ENCODE results near the gene PREPL. TPM values are rescaled to one million over a fixed set of nuclear protein-coding genes. Genes with fewer than 3 reads are reported as not detected.
"Not testable (repeated sequence)": the region's sequence is repeated elsewhere in the genome, so short reads cannot be mapped to it uniquely, and the experiment has no call there.

PREPL gene
- total RNA-seq, 1 experiment from 2014 or later: 47.6 TPM

DNA sequence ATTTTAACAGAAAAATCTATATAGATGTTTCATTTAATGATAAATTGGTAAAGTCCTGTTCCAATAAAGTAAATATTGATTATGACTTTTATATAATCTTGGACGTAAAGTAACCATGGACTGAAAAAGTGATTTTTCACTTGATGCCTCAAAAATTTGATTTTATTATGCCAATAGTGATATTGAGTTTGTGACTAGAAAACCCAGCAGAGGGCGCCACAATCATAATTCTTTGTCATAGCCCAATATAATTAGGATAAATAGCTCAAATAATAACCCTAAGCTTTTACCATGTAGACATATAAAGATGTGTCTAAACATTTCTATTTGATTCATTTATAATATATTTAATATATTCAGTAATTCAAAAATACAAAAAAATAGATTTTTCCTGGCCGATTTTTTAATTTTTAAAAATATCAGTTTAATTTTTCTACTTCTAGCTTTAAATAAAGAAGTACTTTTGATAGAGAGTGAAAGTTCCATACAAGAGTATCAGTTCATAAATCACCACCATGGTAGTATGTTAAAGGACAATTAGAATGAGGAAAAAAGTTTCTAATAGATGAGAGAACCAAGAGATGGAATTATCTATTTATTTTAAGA, 31.1 kb upstream of the PREPL start:
- BruUV-seq (replicated peaks): no TSS peak
- Histone ChIP-seq H3K36me3 (ENCODE audit: insufficient read depth, low read length, poor library complexity, severe bottlenecking) (no peaks in the 10 kb centered on the region), H3K4me1 (ENCODE audit: insufficient read depth, low read length, poor library complexity, severe bottlenecking) (no peaks in the 10 kb centered on the region), H3K27me3 (replicated peaks; ENCODE audit: insufficient read depth, low read depth, low read length, poor library complexity) (no peaks in the 10 kb centered on the region), H3K27ac (ENCODE audit: low read depth, low read length, poor library complexity, severe bottlenecking) (no peak overlapping the region), H3K9me3 (ENCODE audit: low read depth, low read length, poor library complexity, severe bottlenecking) (no peaks in the 10 kb centered on the region), H3K4me3 (ENCODE audit: low read depth, low read length, poor library complexity, severe bottlenecking) (no peak overlapping the region)
- no peak for TF ChIP-seq EZH2 (IDR thresholded peaks at IDR 0.05; ENCODE audit: borderline replicate concordance, low read depth, low read length, poor library complexity, severe bottlenecking)
- TF ChIP-seq, protein P1, sequence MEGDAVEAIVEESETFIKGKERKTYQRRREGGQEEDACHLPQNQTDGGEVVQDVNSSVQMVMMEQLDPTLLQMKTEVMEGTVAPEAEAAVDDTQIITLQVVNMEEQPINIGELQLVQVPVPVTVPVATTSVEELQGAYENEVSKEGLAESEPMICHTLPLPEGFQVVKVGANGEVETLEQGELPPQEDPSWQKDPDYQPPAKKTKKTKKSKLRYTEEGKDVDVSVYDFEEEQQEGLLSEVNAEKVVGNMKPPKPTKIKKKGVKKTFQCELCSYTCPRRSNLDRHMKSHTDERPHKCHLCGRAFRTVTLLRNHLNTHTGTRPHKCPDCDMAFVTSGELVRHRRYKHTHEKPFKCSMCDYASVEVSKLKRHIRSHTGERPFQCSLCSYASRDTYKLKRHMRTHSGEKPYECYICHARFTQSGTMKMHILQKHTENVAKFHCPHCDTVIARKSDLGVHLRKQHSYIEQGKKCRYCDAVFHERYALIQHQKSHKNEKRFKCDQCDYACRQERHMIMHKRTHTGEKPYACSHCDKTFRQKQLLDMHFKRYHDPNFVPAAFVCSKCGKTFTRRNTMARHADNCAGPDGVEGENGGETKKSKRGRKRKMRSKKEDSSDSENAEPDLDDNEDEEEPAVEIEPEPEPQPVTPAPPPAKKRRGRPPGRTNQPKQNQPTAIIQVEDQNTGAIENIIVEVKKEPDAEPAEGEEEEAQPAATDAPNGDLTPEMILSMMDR (conservative IDR thresholded peaks at IDR 0.05; ENCODE audit: low read depth, low read length): peak; percentile 77
- intact Hi-C loops (cut with micrococcal nuclease; ENCODE audit: unreplicated experiment): loop anchor here (5.0 kb wide), 1 partner anchor 565 kb away; no protein-coding TSS in a partner anchor
- POLR2A ChIA-PET (ENCODE audit: low non-redundant PET): no interaction called here
- DNase-seq (ENCODE audit: low spot score): peak; percentile 63
- CTCF ChIA-PET: interaction anchor here (0.6 to 2.1 kb wide), 4 partner anchors 34 to 563 kb away, joined by 3 to 19 read pairs (median 6); no protein-coding TSS in a partner anchor

DNA sequence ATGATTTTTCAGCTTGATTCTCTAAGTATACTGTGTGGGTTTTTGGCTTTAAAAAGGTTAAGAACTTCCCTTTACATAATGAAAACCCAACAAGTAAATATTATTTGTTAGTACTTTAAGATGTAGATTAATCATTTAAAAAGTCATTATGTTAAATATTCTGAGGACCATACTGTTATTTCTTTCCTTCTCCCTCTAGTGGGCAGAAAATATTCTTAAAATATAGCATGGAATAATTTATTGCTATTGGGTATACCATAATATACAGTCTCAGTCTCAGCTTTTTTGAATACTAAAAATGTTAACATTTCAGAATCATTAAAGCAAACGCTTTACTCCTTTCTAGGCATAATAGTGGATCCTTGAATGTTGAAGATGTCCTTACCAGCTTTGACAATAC, 28.6 kb upstream of the PREPL start:
- BruUV-seq (replicated peaks): no TSS peak

DNA sequence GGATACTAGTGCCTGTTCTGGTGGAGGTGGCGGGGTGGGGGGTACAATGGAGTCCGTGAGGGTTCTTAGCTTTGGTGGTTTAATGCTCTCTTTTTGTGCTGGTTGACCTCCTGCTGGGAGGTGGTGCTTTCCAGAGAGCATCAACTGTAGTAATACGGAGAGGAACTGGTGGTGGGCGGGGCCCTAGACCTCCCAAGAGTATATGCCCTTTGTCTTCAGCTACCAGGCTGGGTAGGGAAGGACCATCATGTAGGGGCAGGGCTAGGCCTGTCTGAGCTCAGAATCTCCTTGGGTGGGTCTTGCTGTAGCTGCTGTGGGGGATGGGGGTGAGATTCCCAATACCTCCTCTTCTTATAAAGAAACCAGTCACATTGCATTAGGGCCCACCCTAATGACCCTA, 27.6 kb upstream of the PREPL start:
- intact Hi-C loops (cut with micrococcal nuclease; ENCODE audit: unreplicated experiment): no loop called here
- H3K27ac ChIP-seq (ENCODE audit: low read depth, low read length, poor library complexity, severe bottlenecking): no peak overlapping the region
- TF ChIP-seq, protein P1 (conservative IDR thresholded peaks at IDR 0.05; ENCODE audit: low read depth, low read length): no peak
- no peak for TF ChIP-seq EZH2 (IDR thresholded peaks at IDR 0.05; ENCODE audit: borderline replicate concordance, low read depth, low read length, poor library complexity, severe bottlenecking)
- peak; percentile 49 for DNase-seq (ENCODE audit: low spot score)
- no peaks in the 10 kb centered on the region for H3K4me1 ChIP-seq (ENCODE audit: insufficient read depth, low read length, poor library complexity, severe bottlenecking)
- H3K4me3 ChIP-seq (ENCODE audit: low read depth, low read length, poor library complexity, severe bottlenecking): no peak overlapping the region
- H3K36me3 ChIP-seq (ENCODE audit: insufficient read depth, low read length, poor library complexity, severe bottlenecking): no peaks in the 10 kb centered on the region
- no peaks in the 10 kb centered on the region for H3K9me3 ChIP-seq (ENCODE audit: low read depth, low read length, poor library complexity, severe bottlenecking)
- CTCF ChIA-PET: no interaction called here
- BruUV-seq (replicated peaks): no TSS peak
- POLR2A ChIA-PET (ENCODE audit: low non-redundant PET): no interaction called here
- H3K27me3 ChIP-seq (replicated peaks; ENCODE audit: insufficient read depth, low read depth, low read length, poor library complexity): no peaks in the 10 kb centered on the region

More for the DNA sequence above, 28.6 kb upstream of the PREPL start:
- no peaks in the 10 kb centered on the region for H3K36me3 ChIP-seq (ENCODE audit: insufficient read depth, low read length, poor library complexity, severe bottlenecking)
- intact Hi-C loops (cut with micrococcal nuclease; ENCODE audit: unreplicated experiment): loop anchor here (5.0 kb wide), 1 partner anchor 567 kb away; no protein-coding TSS in a partner anchor
- H3K9me3 ChIP-seq (ENCODE audit: low read depth, low read length, poor library complexity, severe bottlenecking): no peaks in the 10 kb centered on the region
- H3K27ac ChIP-seq (ENCODE audit: low read depth, low read length, poor library complexity, severe bottlenecking): no peak overlapping the region
- ChIA-PET POLR2A (ENCODE audit: low non-redundant PET) (no interaction called here), CTCF (no interaction called here)
- no peak for DNase-seq (ENCODE audit: low spot score)
- H3K27me3 ChIP-seq (replicated peaks; ENCODE audit: insufficient read depth, low read depth, low read length, poor library complexity): no peaks in the 10 kb centered on the region
- H3K4me3 ChIP-seq (ENCODE audit: low read depth, low read length, poor library complexity, severe bottlenecking): no peak overlapping the region
- H3K4me1 ChIP-seq (ENCODE audit: insufficient read depth, low read length, poor library complexity, severe bottlenecking): no peaks in the 10 kb centered on the region
- no peak for TF ChIP-seq EZH2 (IDR thresholded peaks at IDR 0.05; ENCODE audit: borderline replicate concordance, low read depth, low read length, poor library complexity, severe bottlenecking)
- TF ChIP-seq, protein P1 (conservative IDR thresholded peaks at IDR 0.05; ENCODE audit: low read depth, low read length): peak; percentile 49

DNA sequence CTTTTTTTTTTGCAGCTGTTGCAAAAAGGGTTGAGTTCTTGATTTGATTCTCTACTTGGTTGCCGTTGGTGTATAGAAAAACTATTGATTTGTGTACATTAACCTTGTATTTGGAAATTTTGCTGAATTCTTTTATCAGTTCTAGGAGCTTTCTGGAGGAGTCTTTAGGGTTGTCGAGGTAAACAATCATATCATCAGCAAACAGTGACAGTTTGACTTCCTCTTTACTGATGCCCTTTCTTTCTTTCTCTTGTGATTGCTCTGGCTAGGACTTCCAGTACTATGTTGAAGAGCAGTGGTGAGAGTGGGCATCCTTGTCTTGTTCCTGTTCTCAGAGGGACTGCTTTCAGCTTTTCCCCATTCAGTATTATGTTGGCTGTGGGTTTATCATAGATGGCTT, 23.9 kb upstream of the PREPL start:
- intact Hi-C loops (cut with micrococcal nuclease; ENCODE audit: unreplicated experiment); H3K4me3 ChIP-seq (ENCODE audit: low read depth, low read length, poor library complexity, severe bottlenecking); DNase-seq (ENCODE audit: low spot score); H3K36me3 ChIP-seq (ENCODE audit: insufficient read depth, low read length, poor library complexity, severe bottlenecking); BruUV-seq (replicated peaks); H3K27me3 ChIP-seq (replicated peaks; ENCODE audit: insufficient read depth, low read depth, low read length, poor library complexity); H3K4me1 ChIP-seq (ENCODE audit: insufficient read depth, low read length, poor library complexity, severe bottlenecking); H3K27ac ChIP-seq (ENCODE audit: low read depth, low read length, poor library complexity, severe bottlenecking); CTCF ChIA-PET; H3K9me3 ChIP-seq (ENCODE audit: low read depth, low read length, poor library complexity, severe bottlenecking); POLR2A ChIA-PET (ENCODE audit: low non-redundant PET): not testable (repeated sequence)
